GM18951 (cell line): ENCODE measurements around the gene ZFYVE26.

Source experiments
- POLR2A ChIP-seq: IDR thresholded peaks from 4 replicates; pipeline ENCODE4 v1.6.1; 2011; ENCODE audit warnings: mild to moderate bottlenecking; ENCODE audit not compliant: insufficient read length, insufficient read depth; ENCODE audit errors: extremely low read depth
- in situ Hi-C: fragments of 300-500 bp; cut with MboI; formaldehyde crosslinking; loops from one replicate; pipeline ENCODE4 v1.12.0; 2022; ENCODE audit warnings: low sequenced_read_pairs, mixed read lengths, inconsistent platforms; ENCODE audit not compliant: unreplicated experiment

Gene ZFYVE26

DNA sequence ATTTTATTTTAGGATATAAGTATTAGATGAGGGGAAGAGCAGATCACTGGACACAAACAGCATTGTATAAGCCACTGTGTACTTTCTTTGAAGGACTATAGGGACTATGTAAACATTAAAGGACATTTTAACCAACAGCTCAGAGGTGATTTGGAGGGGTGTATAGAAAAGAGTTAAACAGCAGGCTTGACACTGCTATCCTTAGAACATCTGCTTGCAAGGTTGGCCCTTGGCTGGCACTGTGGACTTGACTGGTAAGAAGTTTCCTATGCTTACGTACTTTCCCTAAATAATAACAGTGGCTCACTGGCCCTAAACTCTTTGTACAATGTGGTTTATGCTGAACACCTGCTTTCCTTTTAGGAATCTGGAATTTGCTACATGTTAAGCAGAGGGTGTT is 28.7 kb downstream of the ZFYVE26 start:
- in situ Hi-C loops = no loop called here
- TF ChIP-seq POLR2A = no peak

GRCh38 chr14:67785270-67786109 is 30.9 kb downstream of the ZFYVE26 start:
- TF ChIP-seq POLR2A = no peak
- in situ Hi-C loops = no loop called here

DNA sequence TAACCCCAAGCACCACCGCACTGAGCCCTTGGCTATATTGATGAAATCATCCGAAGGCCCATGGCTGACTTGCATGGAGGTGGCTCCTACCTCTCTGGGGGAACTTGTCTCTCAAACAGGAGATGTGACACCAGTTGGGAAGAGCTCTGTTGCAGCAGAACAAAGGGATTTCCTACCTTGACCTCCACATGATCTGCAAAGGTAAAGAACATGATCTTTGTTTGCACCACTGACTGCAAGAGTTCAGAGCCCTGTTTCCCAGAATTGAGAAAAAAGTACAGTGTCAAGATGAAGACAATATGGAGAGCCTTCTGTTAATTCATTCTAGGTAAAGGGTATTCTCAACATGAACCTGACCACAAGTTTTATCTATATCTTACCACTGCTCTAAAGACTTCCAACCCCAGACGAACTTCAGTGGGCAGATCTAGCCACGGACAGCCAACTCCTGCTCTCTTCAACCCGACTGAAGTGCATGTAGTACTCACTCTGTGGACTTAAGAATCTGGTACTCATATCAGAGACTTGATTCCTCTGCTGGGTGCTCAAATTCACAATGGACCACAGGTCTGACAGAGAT is 32.1 kb downstream of the ZFYVE26 start:
- TF ChIP-seq POLR2A = no peak
- in situ Hi-C loops = no loop called here

GRCh38 chr14:67782090-67782489 is 34.3 kb downstream of the ZFYVE26 start:
- in situ Hi-C loops = no loop called here

GRCh38 chr14:67778792-67779191 is 37.6 kb downstream of the ZFYVE26 start:
- no peak for TF ChIP-seq POLR2A
- in situ Hi-C loops = no loop called here

More at GRCh38 chr14:67782090-67782489, 34.3 kb downstream of the ZFYVE26 start:
- TF ChIP-seq POLR2A = no peak

DNA sequence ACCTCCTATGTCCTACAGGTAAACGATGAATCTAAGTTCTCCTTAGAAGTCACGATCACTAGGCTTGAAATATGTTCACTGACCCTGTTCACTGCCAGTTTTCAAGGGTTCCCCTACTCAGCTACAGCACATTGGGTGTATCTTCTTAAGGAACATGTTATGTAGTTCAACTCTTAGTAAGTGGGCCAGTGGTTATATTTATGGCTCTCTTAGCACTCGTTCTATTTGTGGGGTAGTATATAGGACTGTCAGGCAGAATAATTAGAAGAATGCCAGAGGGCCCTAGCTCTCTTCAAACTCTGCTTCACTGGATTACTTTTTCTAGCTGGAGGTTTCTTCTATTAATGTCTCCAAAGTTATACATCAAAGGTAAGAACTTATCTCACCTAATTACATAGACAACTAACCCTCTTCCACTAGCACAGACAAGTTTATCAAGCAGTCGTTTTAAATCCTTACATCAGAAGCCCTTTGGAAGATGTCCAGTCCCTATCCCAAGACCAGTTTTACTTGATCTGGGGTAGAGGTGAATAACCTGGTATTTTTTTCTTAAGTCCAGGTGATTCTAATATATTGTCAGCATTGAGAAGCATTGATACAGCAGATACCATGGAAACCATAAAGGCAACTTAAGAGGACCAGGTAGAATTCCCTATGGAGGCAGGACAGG is 39.6 kb downstream of the ZFYVE26 start:
- in situ Hi-C loops = no loop called here
- no peak for TF ChIP-seq POLR2A

GRCh38 chr14:67773844-67774377 is 42.5 kb downstream of the ZFYVE26 start:
- TF ChIP-seq POLR2A = no peak
- in situ Hi-C loops = no loop called here

GRCh38 chr14:67768219-67768618 is 48.2 kb downstream of the ZFYVE26 start:
- TF ChIP-seq POLR2A = no peak
- in situ Hi-C loops = no loop called here

DNA sequence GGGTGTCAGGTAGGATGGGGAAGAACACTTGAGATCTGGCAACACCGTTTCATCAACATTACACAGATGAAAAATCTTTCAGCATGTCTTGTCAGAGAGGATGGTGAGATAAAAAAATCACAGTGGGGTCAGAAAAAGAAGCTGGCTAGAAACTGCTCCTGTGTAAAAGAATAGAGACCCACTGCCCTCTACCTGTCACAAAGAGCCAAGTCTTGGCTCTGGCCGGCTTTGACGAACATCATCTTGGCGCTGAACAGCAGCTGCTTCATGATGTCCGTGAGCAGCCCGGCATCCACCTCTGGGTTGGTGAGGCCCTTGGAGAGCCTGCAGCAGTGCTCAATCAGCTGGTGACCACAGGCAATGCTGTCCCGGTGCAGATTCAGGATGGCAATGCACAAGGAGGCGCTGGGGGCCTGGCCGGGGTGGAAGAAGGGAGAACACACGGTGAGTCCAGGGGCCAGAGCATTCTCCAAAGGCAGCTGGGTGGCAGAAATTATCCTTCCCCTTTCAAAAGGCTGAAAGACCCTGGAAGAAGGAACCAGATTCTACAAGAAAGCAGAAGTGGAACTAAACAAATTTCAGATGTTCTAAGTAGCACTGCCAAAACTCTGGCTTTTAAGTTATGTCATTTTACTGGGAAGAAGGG is 50.2 kb downstream of the ZFYVE26 start:
- TF ChIP-seq POLR2A = no peak
- in situ Hi-C loops = no loop called here

GRCh38 chr14:67765192-67765834 is 51.1 kb downstream of the ZFYVE26 start:
- in situ Hi-C loops = no loop called here
- TF ChIP-seq POLR2A = no peak

GRCh38 chr14:67764496-67764895 is 51.9 kb downstream of the ZFYVE26 start:
- TF ChIP-seq POLR2A = no peak
- in situ Hi-C loops = no loop called here

DNA sequence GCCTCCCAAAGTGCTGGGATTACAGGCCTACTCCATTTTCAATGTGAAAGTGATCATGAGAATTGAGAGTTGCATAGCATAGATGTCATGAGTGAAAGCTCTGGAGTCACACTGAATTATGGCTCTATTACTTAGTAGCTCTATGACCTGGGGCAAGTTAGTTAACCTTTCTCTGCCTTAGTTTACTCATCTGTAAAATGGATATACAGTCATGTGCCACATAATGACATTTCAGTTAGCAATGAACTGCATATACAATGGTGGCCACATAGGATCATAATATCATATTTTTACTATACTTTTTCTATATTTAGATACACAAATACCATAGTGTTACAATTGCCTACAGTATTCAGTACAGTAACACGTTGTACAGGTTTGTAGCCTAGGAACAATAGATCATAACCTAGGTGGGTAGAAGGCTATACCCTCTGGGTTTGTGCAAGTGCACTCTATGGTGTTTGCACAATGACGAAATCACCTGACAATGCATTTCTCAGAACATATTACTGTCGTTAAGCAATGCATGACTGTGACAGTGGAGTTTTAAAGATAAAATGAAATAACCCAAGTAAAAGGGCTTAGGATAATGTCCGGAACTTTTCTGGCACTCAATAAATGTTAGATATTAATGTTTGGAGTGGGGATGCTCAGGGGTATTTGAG is 53.1 kb downstream of the ZFYVE26 start:
- in situ Hi-C loops = no loop called here
- no peak for TF ChIP-seq POLR2A

- no peak for TF ChIP-seq POLR2A
- in situ Hi-C loops = no loop called here
These were observed 54.3 kb downstream of the ZFYVE26 start for GRCh38 chr14:67762051-67762450.
